Glomerular visceral epithelial cell (primary cell): ENCODE measurements around the gene PRKG1.
"Not testable (repeated sequence)": the region's sequence is repeated elsewhere in the genome, so short reads cannot be mapped to it uniquely, and the experiment has no call there.

Source experiments
- DNase-seq: peaks from one replicate; pipeline ENCODE4 v3.0.0-alpha.2; 2016; ENCODE audit errors: extremely low spot score

Gene PRKG1

GRCh38 chr10:51321980-51322379 is 247.7 kb downstream of the PRKG1 start:
- no peak for DNase-seq

GRCh38 chr10:51325649-51326048 is 251.4 kb downstream of the PRKG1 start:
- no peak for DNase-seq

GRCh38 chr10:51326174-51326573 is 251.9 kb downstream of the PRKG1 start:
- no peak for DNase-seq

- DNase-seq, result no peak
These were observed 253.1 kb downstream of the PRKG1 start for GRCh38 chr10:51327432-51327831.

- DNase-seq, result no peak
These were observed 266.1 kb downstream of the PRKG1 start for GRCh38 chr10:51340366-51340765.

GRCh38 chr10:51340845-51341610 is 266.7 kb downstream of the PRKG1 start:
- DNase-seq, result peak; percentile 2

GRCh38 chr10:51341745-51342144 is 267.5 kb downstream of the PRKG1 start:
- DNase-seq, result not testable (repeated sequence)

- no peak for DNase-seq
These were observed 268.1 kb downstream of the PRKG1 start for GRCh38 chr10:51342381-51342780.

- no peak for DNase-seq
These were observed 269.1 kb downstream of the PRKG1 start for GRCh38 chr10:51343391-51343790.

- DNase-seq, result no peak
These were observed 270.1 kb downstream of the PRKG1 start for GRCh38 chr10:51344371-51344770.

- no peak for DNase-seq
These were observed 274.3 kb downstream of the PRKG1 start for GRCh38 chr10:51348622-51349021.

- DNase-seq, result no peak
These were observed 282.9 kb downstream of the PRKG1 start for GRCh38 chr10:51357170-51357569.

GRCh38 chr10:51358227-51358626 is 283.9 kb downstream of the PRKG1 start:
- DNase-seq, result no peak

GRCh38 chr10:51363415-51363814 is 289.1 kb downstream of the PRKG1 start:
- no peak for DNase-seq

GRCh38 chr10:51364674-51365073 is 290.4 kb downstream of the PRKG1 start:
- no peak for DNase-seq

- DNase-seq, result no peak
These were observed 291.8 kb downstream of the PRKG1 start for GRCh38 chr10:51366044-51366443.

- DNase-seq, result no peak
These were observed 292.8 kb downstream of the PRKG1 start for GRCh38 chr10:51367127-51367526.

GRCh38 chr10:51367694-51368093 is 293.4 kb downstream of the PRKG1 start:
- no peak for DNase-seq

- DNase-seq, result no peak
These were observed 294.7 kb downstream of the PRKG1 start for GRCh38 chr10:51368943-51369342.

- peak; percentile 9 for DNase-seq
These were observed 295.6 kb downstream of the PRKG1 start for GRCh38 chr10:51369903-51370302.

GRCh38 chr10:51371743-51372142 is 297.5 kb downstream of the PRKG1 start:
- no peak for DNase-seq

GRCh38 chr10:51375790-51376189 is 301.5 kb downstream of the PRKG1 start:
- no peak for DNase-seq

GRCh38 chr10:51377070-51377931 is 303.0 kb downstream of the PRKG1 start:
- no peak for DNase-seq
